HEK293T (cell line): ENCODE results near the gene MED15.

Source experiments
- CTCF ChIA-PET: fragments of 350-600 bp; formaldehyde crosslinking; extraction: SDS; loops from one replicate; lab custom pipeline; 2021; ENCODE audit warnings: antibody characterized with exemption, inconsistent platforms; lab: Yijun Ruan, JAX
- POLR2A ChIA-PET: fragments of 350-600 bp; formaldehyde crosslinking; extraction: SDS; loops from one replicate; lab custom pipeline; 2020; ENCODE audit warnings: antibody characterized with exemption, inconsistent platforms; lab: Yijun Ruan, JAX
- DNase-seq: peaks from one replicate; pipeline ENCODE4 v3.0.0; 2012; ENCODE audit warnings: mixed read lengths; ENCODE audit errors: extremely low spot score
- ARNT ChIP-seq: fragments of 450-650 bp; IDR thresholded peaks from 2 replicates; pipeline ENCODE4 v1.6.1; 2017; ENCODE audit warnings: mild to moderate bottlenecking
- BHLHE40 ChIP-seq: fragments of 450-650 bp; IDR thresholded peaks from 2 replicates; pipeline ENCODE4 v1.6.1; 2016; ENCODE audit warnings: mild to moderate bottlenecking, moderate library complexity, borderline replicate concordance
- CTBP1 ChIP-seq: fragments of 450-650 bp; IDR thresholded peaks from 2 replicates; pipeline ENCODE4 v1.6.1; 2016; ENCODE audit warnings: borderline replicate concordance
- ELF4 ChIP-seq: fragments of 450-650 bp; IDR thresholded peaks from 2 replicates; pipeline ENCODE4 v1.6.1; 2017; ENCODE audit warnings: antibody characterized with exemption
- FOXA1 ChIP-seq: fragments of 450-650 bp; IDR thresholded peaks from 2 replicates; pipeline ENCODE4 v1.6.1; 2016; ENCODE audit warnings: mild to moderate bottlenecking
- FOXK2 ChIP-seq: fragments of 450-650 bp; IDR thresholded peaks from 2 replicates; pipeline ENCODE4 v1.6.1; 2016; ENCODE audit warnings: mild to moderate bottlenecking
- FOXM1 ChIP-seq: fragments of 450-650 bp; IDR thresholded peaks from 2 replicates; pipeline ENCODE4 v1.6.1; 2017; ENCODE audit warnings: mild to moderate bottlenecking, borderline replicate concordance
- HDGF ChIP-seq: fragments of 450-650 bp; IDR thresholded peaks from 2 replicates; pipeline ENCODE4 v1.6.1; 2017; ENCODE audit warnings: antibody characterized with exemption, borderline replicate concordance
- L3MBTL2 ChIP-seq: fragments of 450-650 bp; conservative IDR thresholded peaks from 2 replicates; pipeline ENCODE4 v1.6.1; 2016; ENCODE audit warnings: mild to moderate bottlenecking
- LEF1 ChIP-seq: fragments of 450-650 bp; IDR thresholded peaks from 2 replicates; pipeline ENCODE4 v1.6.1; 2017; ENCODE audit warnings: mild to moderate bottlenecking, borderline replicate concordance
- NFRKB ChIP-seq: fragments of 450-650 bp; IDR thresholded peaks from 2 replicates; pipeline ENCODE4 v1.6.1; 2016; ENCODE audit warnings: mild to moderate bottlenecking, moderate library complexity
- SP1 ChIP-seq: fragments of 450-650 bp; IDR thresholded peaks from 2 replicates; pipeline ENCODE4 v1.6.1; 2017
- SUZ12 ChIP-seq: fragments of 450-650 bp; IDR thresholded peaks from 2 replicates; pipeline ENCODE4 v1.6.1; 2016; ENCODE audit warnings: mild to moderate bottlenecking
- TARDBP ChIP-seq: fragments of 450-650 bp; IDR thresholded peaks from 2 replicates; pipeline ENCODE4 v1.6.1; 2016
- ZNF384 ChIP-seq: fragments of 450-650 bp; IDR thresholded peaks from 2 replicates; pipeline ENCODE4 v1.6.1; 2016
- TF ChIP-seq, protein P1 (sequence below): fragments of 450-650 bp; IDR thresholded peaks from 2 replicates; pipeline ENCODE4 v1.6.1; 2016

MED15 gene

DNA sequence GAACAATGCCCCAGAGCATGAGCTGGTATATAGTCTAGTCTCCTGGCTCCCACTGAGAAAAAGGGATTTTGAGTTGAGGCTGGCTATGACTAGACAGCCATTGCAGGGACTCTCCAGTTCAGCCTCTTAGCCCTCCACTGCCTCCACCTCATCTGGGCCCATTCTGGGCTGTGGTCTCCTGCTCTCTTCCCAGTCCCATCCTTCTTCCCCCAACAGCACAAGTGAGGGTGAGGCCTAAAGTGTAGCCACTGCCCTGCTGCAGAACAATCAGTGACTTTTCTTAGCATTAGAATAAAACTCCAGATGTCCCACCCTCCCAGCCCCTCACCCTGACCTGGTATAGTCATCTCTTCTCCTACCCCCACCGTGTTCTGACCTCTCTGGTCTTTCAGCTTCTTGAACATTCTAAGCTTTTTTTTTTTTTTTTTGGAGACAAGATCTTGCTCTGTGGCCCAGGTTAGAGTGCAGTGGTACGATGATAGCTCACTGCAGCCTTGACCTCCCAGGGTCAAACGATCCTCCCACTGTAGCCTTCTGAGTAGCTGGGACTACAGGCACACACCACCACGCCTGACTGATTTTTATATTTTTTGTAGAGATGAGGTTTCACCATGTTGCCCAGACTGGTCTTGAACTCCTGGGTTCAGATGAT lies 4.3 kb downstream of the MED15 start:
- TF ChIP-seq ARNT: no peak
- TF ChIP-seq TARDBP: no peak
- no peak for TF ChIP-seq NFRKB
- no peak for TF ChIP-seq LEF1
- no peak for TF ChIP-seq SUZ12
- TF ChIP-seq ELF4: no peak
- no peak for TF ChIP-seq HDGF
- no peak for TF ChIP-seq BHLHE40
- no peak for TF ChIP-seq FOXA1
- no peak for TF ChIP-seq SP1
- TF ChIP-seq, protein P1, sequence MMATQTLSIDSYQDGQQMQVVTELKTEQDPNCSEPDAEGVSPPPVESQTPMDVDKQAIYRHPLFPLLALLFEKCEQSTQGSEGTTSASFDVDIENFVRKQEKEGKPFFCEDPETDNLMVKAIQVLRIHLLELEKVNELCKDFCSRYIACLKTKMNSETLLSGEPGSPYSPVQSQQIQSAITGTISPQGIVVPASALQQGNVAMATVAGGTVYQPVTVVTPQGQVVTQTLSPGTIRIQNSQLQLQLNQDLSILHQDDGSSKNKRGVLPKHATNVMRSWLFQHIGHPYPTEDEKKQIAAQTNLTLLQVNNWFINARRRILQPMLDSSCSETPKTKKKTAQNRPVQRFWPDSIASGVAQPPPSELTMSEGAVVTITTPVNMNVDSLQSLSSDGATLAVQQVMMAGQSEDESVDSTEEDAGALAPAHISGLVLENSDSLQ: no peak
- TF ChIP-seq FOXM1: no peak
- ChIA-PET POLR2A (no interaction called here), CTCF (no interaction called here)
- DNase-seq: no peak

DNA sequence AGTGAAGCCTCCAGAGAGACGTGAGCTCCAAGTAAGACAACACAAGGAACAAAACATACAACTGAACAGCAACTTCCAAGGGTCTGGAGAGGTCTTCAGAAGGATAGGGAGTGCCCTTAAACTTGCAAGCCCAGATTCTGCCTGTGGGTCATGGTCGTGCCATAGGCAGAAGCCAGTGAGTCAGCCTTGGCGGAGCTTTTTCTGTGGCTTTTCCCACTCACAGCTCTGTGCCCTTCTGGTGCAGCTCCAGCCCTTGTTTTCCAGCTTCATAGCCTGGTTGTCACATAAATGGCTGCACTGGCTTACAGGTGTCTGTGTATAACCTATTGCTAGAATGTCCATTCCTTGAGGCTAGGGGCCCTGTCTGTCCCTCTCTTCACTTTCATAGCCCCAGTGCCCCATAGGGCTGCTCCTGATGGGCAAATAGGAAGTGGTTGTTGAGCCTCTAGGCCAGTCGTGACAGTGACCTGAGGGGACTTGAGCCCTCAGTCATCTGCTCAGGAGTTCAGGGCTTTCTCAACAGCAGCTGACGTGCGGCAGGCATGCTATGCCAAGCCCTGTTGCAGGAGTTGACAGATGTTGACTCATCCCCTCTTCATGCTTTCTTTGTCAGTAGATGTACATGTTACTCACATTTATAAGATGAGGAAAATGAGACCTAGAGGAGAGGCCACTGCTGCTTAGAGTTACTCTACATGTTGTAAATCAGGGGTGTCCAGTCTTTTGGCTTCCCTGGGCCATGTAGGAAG lies 7.4 kb downstream of the MED15 start:
- ChIA-PET CTCF (no interaction called here), POLR2A (no interaction called here)
- no peak for TF ChIP-seq TARDBP
- DNase-seq: no peak

DNA sequence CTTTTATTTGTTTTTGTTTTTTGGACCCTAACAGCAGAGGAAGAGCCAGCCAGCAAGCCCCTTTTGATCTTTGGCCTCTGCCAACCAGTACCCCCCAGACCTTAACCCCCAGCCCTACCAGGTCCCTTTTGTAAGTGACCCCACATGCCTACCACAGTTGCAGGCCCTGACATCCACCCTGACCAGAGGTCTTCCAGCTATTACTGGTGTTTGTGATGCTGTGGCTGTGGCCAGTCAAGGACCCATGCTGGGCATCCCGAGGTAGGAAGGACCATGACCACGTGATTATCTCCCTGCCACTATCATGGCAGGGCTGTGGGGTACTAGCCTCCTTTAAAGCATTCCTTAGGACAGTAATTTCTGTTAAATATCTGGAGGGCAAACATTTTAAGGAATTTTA lies 9.0 kb downstream of the MED15 start:
- DNase-seq: no peak
- ChIA-PET CTCF (no interaction called here), POLR2A (no interaction called here)

DNA sequence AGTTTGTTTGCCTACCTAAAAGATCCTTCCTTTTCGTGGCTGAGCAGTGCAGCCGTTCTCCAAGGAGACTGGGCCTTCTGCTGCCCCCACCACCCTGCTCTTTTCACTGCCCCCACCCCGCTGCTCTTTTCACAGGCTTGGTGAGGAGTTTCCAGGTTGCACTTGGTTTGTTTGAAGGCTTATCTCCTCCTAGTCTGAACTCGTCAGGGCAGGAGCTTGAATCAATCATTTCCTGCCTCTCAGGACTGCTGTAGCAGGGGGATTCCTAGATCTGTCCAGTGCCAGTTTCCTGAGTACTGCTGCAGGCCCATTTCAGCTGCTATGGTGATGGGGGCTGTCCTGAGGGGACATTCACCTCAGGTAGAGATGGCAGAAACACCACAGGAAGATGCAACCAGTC lies 10.0 kb downstream of the MED15 start:
- TF ChIP-seq, protein P1: no peak
- no peak for TF ChIP-seq ELF4
- no peak for TF ChIP-seq CTBP1
- no peak for TF ChIP-seq FOXK2
- no peak for TF ChIP-seq TARDBP
- TF ChIP-seq ARNT: no peak
- no peak for TF ChIP-seq LEF1
- TF ChIP-seq SUZ12: no peak
- no peak for TF ChIP-seq BHLHE40
- no peak for DNase-seq
- CTCF ChIA-PET: no interaction called here
- POLR2A ChIA-PET: no interaction called here

More for the DNA sequence above, 9.0 kb downstream of the MED15 start:
- TF ChIP-seq FOXK2 (no peak), BHLHE40 (no peak), FOXM1 (no peak), ELF4 (no peak), ZNF384 (no peak), FOXA1 (no peak), CTBP1 (no peak), SP1 (no peak), NFRKB (no peak), ARNT (no peak), TARDBP (no peak), HDGF (no peak), L3MBTL2 (no peak), LEF1 (no peak)
- TF ChIP-seq, protein P1: no peak

DNA sequence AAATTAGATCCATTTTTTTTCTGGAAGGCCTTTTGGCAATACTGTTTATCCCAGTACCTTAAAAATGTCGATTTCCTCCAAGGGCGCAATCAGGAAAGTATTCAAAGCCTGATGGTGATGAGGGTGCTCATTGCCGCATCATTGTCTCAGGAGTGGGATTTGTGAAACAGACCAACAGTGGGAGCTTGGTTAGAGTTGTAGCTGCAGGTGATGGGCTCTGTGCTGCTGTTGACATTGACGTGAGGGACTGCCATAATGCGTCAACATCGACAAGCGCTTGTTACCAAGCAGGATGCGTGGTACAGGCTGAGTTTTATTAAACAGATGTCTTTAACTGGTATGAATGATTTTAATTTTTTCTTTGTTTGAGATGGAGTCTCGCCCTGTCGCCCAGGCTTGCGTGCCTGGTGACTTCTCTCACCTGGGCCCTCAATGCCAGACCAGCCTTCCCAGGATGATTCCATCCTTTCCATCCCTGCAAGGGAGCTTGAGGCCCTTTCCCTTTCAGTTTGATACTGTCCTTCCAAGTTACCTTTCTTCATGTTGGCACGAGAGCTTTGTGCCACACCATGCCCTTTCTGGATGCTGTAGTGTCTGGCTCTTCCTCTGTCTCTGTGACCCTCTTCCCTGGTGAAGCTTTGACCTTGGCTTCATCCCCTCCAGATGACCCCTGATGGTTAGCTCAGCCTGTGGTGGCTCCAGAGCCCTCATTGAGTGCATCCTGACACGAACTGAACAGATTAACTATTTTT lies 10.6 kb downstream of the MED15 start:
- ChIA-PET POLR2A (interaction anchor here (0.8 to 1.1 kb wide), 2 partner anchors 9 to 11 kb away, joined by 4 to 6 read pairs; partner anchors contain the start of gene MED15), CTCF (no interaction called here)
- DNase-seq: no peak
- TF ChIP-seq L3MBTL2 (no peak), ELF4 (no peak), FOXM1 (no peak), CTBP1 (no peak), BHLHE40 (no peak), TARDBP (no peak), ZNF384 (no peak), SP1 (no peak), SUZ12 (no peak), FOXA1 (no peak), ARNT (no peak), FOXK2 (no peak), HDGF (no peak), LEF1 (no peak), NFRKB (no peak)
- TF ChIP-seq, protein P1: no peak
